ENCODE measurements around the gene MACROH2A1. TPM values are rescaled to one million over a fixed set of nuclear protein-coding genes. Genes with fewer than 3 reads are reported as not detected.
A peak's percentile ranks its signal among the peaks of the same experiment; 100 is the strongest.

MACROH2A1 gene
- total RNA-seq, 2 donors from 2014 or later, result 90.2 to 166 TPM

DNA sequence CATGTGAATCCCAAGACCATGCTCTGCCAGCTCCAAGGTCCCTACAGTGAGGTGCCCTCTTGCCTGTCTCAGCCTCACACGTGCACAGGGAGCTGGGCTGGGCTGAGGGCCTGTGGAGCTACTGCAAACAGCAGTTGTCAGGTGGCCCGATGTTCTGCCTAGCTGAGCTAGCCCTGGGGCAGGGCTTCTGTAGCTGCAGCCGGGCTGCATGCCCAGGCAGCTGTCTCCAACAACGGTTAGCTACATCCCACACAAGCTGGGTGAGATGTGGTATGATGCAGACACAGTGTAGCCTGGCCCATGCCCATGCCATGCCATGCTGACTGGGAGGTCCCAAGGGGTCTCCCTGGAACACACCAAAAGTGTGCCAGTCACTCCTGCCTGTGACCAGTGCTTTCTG, 62.0 kb downstream of the MACROH2A1 start:
- Mint-ChIP-seq H3K27ac (peak overlapping the region in 1 of 2 donors; percentile 69), H3K36me3 (no peaks in the 10 kb centered on the region), H3K9me3 (no peaks in the 10 kb centered on the region)
- ATAC-seq (no peak), DNase-seq (ENCODE audit: low spot score in 2 of 2) (peak in 1 of 2 donors; percentile 38)

DNA sequence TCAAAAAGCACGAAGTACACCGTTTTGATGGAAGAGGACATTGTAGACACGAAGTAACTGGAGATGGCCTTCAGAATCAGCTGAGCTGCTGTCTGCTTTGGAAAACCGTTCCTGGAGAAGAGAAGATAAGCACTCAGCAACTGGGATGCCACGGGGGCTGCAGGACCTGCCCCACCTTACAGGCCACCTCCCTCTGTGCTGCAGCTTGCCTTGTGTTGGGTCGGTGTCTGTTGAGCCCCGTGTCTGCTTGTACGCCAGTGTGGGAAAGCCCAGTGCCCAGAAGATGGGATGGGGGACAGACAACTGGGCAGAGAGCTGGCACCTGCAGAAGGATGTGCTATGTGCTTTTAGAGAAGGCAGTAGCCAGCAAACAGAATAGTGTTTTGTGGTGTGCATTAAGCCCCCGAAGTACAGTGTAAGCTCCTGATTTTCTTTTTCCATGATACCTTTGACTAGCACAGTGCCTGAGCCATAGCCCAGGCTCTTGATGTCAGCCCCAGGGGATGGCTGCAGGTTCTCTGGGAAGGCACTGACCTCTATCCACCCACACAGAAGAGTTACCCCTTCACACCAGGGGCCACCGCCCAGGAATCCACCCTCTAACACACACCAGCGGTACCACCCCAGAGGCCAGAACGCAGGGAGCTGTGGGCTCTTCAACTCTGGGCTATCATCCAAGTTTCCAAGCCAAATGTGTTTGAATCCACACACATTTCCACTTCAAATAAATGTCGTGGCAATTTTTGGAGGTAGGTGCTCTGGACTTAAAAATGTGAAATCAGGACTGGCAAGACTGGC, 63.8 kb downstream of the MACROH2A1 start:
- H3K36me3 Mint-ChIP-seq, result no peaks in the 10 kb centered on the region
- no peak for DNase-seq (ENCODE audit: low spot score in 2 of 2)
- peak overlapping the region in 1 of 2 donors; percentile 60 for H3K27ac Mint-ChIP-seq
- no peaks in the 10 kb centered on the region for H3K9me3 Mint-ChIP-seq
- no peak for ATAC-seq

DNA sequence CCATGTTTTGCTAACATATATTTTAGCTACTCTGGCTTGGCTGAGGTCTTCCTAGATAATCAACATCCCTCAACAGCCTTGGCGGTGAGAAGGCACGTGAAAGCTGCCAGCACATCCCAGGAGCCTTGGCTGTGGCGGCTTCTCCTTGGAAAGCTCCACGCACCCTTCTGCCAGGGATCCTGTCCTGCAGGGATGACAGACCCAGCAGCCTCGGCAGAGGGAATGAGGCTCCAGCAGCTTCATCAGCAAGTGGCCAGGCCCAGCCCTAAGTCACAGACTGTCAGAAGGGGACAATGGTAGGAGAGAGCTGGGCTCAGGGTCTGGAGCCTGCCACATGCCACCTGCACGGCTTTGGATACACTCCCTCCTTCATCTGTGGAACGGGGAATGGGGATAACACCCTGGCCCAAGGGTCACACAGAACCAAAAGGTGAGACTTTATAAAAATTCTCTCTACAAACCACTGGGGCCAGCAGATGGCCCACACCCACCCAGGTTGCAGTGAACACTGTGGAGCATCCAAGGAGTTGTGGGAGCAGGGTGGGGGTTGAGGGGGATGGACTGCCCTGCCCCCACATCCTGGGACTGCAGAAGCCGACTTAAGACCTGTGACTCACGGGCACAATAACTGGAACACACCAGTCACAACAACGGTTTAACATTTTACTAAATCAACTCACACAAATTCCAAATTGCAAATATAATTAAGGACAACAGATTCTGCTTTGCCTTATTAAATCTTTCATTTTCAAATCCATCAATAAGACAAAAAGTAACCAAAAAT, 65.1 kb downstream of the MACROH2A1 start:
- Mint-ChIP-seq H3K27ac (peak overlapping the region in 1 of 2 donors; percentile 68), H3K9me3 (no peaks in the 10 kb centered on the region), H3K36me3 (no peaks in the 10 kb centered on the region)
- DNase-seq (ENCODE audit: low spot score in 2 of 2) (no peak), ATAC-seq (no peak)

DNA sequence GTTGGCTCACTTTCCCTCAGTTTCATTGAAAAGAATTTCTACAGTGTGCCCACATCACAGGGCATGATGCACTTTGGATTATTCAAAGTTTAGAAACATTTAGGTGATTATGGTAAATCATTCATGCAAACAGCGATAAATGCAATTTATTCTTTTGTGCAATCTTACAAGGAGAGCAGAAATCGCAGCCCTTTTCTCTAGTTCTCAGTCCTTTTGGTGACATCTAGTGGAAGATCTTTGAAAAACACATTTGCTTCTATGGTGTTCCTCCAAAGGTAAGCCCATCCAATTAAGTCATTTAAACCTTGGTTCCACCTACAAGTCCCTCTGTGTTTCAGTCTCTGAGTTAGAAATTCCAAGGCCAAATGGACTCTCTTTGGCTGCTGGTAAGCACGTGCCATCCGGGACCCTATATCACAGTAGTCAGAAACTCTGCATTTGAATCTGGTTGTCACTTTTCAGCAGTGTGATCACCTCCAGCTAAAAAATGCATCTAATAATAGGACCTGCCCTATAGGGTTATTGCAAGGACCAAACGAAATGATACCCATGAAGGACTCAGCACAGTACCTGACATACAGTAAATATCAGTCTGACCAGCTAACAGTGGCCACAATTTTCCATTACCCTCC, 66.4 kb downstream of the MACROH2A1 start:
- no peaks in the 10 kb centered on the region for H3K9me3 Mint-ChIP-seq
- no peak overlapping the region for H3K27ac Mint-ChIP-seq
- DNase-seq (ENCODE audit: low spot score in 2 of 2) (no peak), ATAC-seq (peak in 1 of 2 donors; percentile 33)
- no peaks in the 10 kb centered on the region for H3K36me3 Mint-ChIP-seq

DNA sequence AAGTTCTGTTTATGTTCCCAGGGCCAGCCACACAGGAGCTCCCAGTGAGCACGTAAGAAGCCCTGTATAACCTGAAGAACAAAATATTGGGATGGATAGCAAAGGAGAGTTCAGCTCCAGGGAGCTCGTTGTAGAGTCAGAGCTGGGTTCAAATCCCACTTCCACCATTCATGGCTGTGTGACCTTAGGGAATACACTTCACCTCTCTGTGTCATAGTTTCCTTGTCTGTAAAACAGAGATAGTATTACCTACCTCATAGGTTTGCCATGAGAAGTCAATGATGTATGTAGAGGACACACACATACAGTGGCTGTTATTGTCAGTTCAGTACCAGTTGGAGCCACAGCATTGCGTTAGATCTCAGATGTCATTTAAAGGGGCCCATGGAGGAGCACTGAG, 67.4 kb downstream of the MACROH2A1 start:
- Mint-ChIP-seq H3K36me3 (no peaks in the 10 kb centered on the region), H3K9me3 (no peaks in the 10 kb centered on the region), H3K27ac (no peak overlapping the region)
- DNase-seq (ENCODE audit: low spot score in 2 of 2) (no peak), ATAC-seq (no peak)

DNA sequence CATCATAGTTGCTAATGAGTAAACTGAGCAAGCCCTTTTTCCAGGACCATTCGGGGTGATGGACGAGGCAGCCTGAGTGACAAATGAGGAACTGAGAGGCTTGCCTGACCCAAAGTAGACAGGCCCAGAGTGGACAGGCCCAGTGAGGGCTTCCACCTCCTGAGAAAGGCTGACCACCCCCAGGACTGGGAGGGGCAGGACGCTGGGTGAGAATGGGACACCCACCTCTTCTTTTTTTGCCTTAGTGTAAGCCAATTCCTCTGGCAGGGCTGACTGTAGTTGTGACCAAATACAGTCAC, 68.3 kb downstream of the MACROH2A1 start:
- H3K27ac Mint-ChIP-seq, result no peak overlapping the region
- H3K9me3 Mint-ChIP-seq, result no peaks in the 10 kb centered on the region
- ATAC-seq, result no peak
- DNase-seq (ENCODE audit: low spot score in 2 of 2), result no peak
- no peaks in the 10 kb centered on the region for H3K36me3 Mint-ChIP-seq

DNA sequence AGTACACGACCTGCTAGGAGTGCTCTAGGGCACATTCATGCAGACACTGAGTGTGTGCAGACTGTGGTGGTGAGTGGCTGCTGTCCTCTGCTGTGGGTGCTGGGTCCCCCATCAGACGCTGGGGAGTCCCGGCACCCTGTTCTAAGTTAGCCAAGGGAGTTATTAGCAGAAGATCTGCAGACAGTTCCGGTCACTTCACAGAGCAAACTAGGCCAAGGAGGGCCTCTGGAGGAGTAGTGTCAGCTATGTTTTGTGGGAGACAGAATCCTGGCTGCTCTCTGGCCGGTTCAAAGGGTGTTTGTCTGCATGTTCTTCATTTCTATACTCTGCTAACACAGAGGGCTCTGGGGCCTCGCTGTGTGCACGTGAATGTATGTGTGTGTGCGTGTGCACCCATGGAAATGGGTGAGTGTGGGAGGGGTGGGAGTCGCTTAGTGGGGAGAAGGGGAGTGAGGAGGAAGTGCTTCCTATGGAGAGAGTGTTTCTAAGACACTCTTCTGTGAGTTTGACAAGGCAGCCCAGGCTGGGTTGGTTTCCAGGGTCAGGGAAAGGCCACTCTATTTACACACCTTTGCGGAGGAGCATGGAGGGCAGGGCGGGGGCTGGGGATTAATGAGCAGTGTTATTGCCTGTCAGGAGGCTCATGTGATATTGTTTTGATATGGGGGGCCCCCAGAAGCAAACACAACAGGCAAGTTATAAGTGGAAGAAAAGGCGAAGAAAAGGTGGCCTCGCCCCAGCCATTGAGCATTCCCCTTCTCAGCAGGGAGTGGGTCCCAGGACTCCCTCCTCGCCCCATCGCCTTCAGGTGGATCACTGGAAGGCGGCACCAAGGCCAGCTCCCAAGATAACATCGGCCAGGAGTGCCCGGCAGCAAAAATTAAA, 68.9 kb downstream of the MACROH2A1 start:
- ATAC-seq, result no peak
- H3K36me3 Mint-ChIP-seq, result no peaks in the 10 kb centered on the region
- H3K9me3 Mint-ChIP-seq, result no peaks in the 10 kb centered on the region
- H3K27ac Mint-ChIP-seq, result peak overlapping the region in 1 of 2 donors; percentile 83
- no peak for DNase-seq (ENCODE audit: low spot score in 2 of 2)

DNA sequence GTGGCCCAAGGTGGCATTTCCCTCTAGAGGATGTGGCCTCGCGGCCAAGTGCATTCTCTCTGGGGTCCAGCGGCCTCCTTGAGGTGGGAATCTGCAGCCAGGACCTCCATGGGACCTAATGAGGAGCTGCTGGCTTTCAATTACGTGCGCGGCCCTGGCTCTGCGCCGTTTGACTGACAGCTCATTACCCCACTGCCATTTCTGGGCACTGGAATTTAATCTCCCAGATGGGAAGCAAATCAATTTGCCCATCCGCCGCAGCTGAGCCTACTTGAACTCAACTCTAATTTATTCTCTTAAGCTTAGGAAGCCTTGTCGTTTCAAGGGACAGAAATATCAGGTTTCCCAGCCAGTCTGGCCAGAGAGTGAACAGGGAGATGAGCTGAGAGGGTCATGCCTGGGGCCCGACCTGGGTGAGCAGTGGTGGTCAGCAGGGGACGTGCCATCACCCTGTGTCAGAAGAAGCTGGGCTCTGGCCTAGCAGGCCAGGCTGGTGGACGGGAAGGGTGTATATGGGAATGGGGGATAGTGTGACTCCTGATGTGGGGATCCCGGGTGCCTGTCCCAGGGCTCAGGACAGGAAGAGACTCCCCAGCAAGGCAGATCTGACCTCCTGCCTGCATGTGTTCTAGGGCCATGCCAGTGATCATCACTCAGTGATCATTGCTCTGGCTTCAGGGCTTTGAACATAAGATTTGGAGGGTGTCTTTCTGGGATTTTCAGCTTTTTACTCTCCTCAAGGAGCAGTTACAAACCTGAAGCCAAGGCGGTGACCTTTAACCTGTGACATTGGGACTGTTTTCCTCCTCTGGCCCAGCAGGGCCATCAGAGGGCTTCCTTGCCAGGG, 69.7 kb downstream of the MACROH2A1 start:
- no peak for ATAC-seq
- no peak for DNase-seq (ENCODE audit: low spot score in 2 of 2)
- no peaks in the 10 kb centered on the region for H3K9me3 Mint-ChIP-seq
- peak overlapping the region in 1 of 2 donors; percentile 83 for H3K27ac Mint-ChIP-seq
- H3K36me3 Mint-ChIP-seq, result no peaks in the 10 kb centered on the region

DNA sequence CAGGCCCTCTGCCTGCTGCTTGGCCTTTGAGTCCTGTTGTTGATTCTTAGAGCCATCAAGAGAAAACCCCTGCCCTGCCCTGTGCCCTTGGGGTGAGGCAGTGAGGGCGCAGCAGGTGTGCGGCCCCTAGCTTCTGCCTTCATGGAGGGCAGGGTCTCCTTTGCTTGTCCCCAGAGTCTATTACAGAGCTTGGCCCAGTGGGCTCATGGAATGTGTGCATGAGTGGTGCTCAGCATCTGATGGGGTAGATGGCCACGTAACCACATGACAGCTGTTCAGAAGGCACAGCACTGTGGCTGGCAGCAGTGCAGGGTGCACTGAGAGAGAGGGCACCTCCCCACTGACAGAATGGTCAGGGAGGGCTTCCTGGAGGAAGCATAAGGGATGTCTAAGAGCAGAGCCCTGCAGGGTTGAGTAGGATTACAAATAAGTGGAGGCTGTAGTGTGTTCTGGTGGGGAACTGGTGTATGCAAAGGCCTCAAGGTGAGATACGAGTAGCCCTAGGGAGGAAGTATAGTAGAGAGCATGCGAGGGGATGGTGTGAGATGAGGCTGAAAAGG, 70.8 kb downstream of the MACROH2A1 start:
- no peak for ATAC-seq

DNA sequence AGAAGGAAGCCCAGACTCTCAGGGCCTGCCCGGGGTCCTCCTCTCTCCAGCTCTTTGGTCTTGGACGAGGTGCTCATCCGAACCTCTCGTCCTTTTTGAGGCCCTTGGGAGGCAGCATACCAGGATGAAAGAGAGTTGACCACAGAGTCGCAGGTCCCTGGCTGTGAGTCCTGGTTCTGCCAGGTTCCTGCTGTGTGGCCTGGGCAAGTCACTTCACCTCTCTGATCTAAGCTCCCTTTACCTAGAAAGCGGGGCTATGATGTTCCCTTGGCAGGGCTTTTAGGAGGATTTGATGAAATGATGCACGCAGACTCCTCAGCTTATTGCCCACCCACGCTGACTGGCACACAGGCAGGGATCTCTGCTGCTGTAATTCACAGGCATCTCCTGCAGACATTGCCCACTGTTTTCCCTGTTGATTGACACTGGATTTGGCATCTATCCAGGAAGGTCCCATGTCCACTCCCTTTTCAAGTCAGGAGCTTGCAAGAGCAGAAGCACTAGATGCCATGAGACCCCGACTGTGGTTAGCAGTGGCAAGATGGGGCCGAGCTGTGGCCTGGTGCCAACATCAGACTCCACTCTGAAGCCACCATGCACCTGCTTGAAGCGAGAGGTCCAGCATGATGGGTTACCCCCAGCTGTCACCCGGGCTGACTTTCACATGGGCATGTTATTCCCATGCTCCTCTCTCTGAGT, 71.5 kb downstream of the MACROH2A1 start:
- ATAC-seq (no peak), DNase-seq (ENCODE audit: low spot score in 2 of 2) (no peak)
- H3K36me3 Mint-ChIP-seq, result no peaks in the 10 kb centered on the region
- peak overlapping the region in 1 of 2 donors; percentile 44 for H3K27ac Mint-ChIP-seq
- no peaks in the 10 kb centered on the region for H3K9me3 Mint-ChIP-seq

More for the DNA sequence above, 70.8 kb downstream of the MACROH2A1 start:
- Mint-ChIP-seq H3K9me3 (no peaks in the 10 kb centered on the region), H3K36me3 (no peaks in the 10 kb centered on the region), H3K27ac (peak overlapping the region in 1 of 2 donors; percentile 89)
- no peak for DNase-seq (ENCODE audit: low spot score in 2 of 2)

DNA sequence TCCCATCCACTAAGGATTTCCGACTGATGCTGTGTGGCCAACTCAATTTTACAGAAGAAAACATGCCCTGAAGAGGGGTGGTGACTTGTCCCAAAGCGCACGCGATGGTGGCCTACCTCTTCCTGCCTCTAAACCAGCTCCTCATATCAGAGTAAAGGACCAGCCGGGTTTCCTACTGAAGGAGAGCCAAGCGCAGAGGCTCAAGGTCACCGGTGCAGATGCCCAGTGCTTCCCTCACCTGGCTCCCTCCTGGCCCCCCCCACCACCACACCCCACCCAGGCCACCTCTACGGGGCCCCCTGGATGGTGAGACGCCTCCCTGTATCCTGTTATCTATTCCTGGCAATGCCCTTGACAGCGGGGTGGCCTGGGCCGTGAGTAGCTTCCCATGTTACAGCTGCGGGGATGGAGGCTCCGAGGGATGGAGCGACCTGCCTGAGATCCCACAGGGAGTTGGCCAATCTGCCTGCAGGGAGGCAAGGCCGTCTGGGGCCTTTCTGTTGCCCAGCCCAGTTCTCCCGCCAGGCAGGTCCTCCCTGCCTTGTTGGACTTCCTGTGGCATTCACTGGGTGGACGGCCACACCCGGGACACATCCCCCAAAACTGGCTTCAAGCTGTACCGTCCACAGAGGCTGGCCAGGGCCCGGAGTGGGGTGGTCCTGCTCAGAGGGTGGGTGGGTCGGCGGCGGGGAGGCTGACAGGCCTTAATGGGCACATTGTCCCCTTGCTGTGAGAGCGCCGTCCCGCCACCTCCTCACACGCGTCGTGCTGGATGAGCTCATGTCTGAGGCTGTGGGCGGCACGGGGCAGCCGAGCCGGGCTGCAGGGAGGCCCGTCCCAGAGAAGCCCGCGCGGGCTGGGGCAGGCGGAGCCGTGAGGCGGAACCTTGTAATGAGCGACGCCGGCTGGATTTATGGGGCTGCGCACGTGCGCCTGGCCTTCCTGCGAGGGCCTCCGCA, 72.5 kb downstream of the MACROH2A1 start:
- no peaks in the 10 kb centered on the region for H3K9me3 Mint-ChIP-seq
- ATAC-seq (no peak), DNase-seq (ENCODE audit: low spot score in 2 of 2) (no peak)
- H3K27ac Mint-ChIP-seq, result no peak overlapping the region
- no peaks in the 10 kb centered on the region for H3K36me3 Mint-ChIP-seq

DNA sequence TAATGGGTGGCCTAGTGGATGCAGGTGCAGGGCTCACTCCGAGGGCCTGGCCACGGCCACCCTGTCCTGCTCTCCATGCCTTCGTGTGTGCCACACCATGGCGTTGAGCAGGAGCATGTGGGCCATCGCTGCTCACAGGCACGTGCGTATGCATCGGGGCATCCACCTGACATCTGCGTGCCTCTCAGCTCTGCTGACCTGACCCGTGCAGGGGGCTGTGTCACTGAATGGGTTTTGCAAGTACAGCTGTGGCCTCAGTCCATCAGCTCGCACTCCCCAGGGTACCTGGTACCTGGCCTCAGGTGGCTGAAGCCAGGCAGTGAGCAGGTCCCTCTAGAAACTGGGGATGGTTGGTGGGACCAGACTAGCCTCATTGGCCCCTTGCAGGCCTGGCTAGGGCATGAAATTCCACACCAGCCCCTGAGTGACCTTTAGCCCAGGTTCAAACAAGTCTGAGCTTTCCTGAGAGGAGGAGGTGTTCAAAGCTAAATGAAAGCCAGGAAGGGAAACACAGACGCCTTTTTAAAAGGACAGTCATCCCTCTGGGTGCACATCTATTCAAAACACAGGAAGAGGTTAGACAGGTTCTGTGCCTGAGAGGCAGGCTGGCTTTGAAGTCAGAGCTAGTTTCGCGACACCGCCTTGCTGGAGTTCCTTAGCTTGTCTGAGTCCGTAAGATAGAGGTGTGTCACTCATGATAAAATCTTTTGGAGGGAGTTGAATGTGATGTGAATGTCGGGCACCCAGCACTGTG, 74.0 kb downstream of the MACROH2A1 start:
- H3K36me3 Mint-ChIP-seq, result no peaks in the 10 kb centered on the region
- DNase-seq (ENCODE audit: low spot score in 2 of 2) (peak in 1 of 2 donors; percentile 24), ATAC-seq (peak; percentile 65 to 83)
- H3K9me3 Mint-ChIP-seq, result no peaks in the 10 kb centered on the region
- H3K27ac Mint-ChIP-seq, result peak overlapping the region in 1 of 2 donors; percentile 17

DNA sequence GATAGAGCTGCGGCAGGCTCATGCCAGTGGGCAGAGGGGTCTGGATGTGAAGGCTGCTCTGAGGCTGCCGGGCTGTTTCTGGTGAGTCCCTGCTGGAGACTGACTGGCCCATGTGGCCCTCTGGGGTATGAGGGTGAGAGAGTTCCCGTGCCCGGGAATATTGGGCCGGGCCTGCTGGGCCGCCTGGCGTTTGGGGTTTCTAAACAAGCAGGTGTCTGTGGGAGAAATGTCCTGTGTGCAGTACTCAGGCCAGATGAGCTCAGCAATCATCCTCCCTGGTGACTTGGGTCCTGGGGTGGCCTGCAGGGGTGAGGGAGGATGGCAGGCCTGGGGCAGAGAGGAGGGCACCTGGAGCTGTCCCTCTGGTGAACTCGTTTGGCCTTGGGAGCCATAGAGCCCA, 74.9 kb downstream of the MACROH2A1 start:
- ATAC-seq (no peak), DNase-seq (ENCODE audit: low spot score in 2 of 2) (no peak)
- Mint-ChIP-seq H3K9me3 (no peaks in the 10 kb centered on the region), H3K27ac (no peak overlapping the region), H3K36me3 (no peaks in the 10 kb centered on the region)

Data from activated naive CD4-positive, alpha-beta T cell treated with anti-CD3 and anti-CD28 coated beads, Interleukin-2, amount 50 U/mL, for 72 hours (primary cell).